ENCODE data around the gene COPE.

GRCh38 chr19:18941628-18942354 lies 22.6 kb upstream of the COPE start:
- TF ChIP-seq POLR2A (IDR thresholded peaks at IDR 0.05) (no peak), CTCF (IDR thresholded peaks at IDR 0.05) (no peak)

Data from lower leg skin (tissue), 3 donors.